Measurements from ENCODE around the gene SOX18.

SOX18 gene

GRCh38 chr20:64051561-64052325 lies 2.3 kb upstream of the SOX18 start:
- DNase-seq (ENCODE audit: low read depth) = no peak

- no peak for DNase-seq (ENCODE audit: low read depth)
Observed at GRCh38 chr20:64051033-64051452, 1.6 kb upstream of the SOX18 start.

- DNase-seq (ENCODE audit: low read depth) = no peak
Observed at GRCh38 chr20:64050261-64051032, 1.0 kb upstream of the SOX18 start.

- DNase-seq (ENCODE audit: low read depth) = no peak
Observed at GRCh38 chr20:64049878-64050260, 430 bp upstream of the SOX18 start.

GRCh38 chr20:64048402-64049044 lies 916 bp downstream of the SOX18 start:
- DNase-seq (ENCODE audit: low read depth) = no peak

GRCh38 chr20:64047968-64048401 lies 1.5 kb downstream of the SOX18 start:
- DNase-seq (ENCODE audit: low read depth) = no peak

- no peak for DNase-seq (ENCODE audit: low read depth)
Observed at GRCh38 chr20:64047046-64047389, 2.4 kb downstream of the SOX18 start.

GRCh38 chr20:64045346-64046011 lies 4.0 kb downstream of the SOX18 start:
- DNase-seq (ENCODE audit: low read depth) = no peak

- DNase-seq (ENCODE audit: low read depth) = no peak
Observed at GRCh38 chr20:64044484-64045247, 4.8 kb downstream of the SOX18 start.

GRCh38 chr20:64043768-64044167 lies 5.7 kb downstream of the SOX18 start:
- DNase-seq (ENCODE audit: low read depth) = no peak

GRCh38 chr20:64042054-64042781 lies 7.2 kb downstream of the SOX18 start:
- DNase-seq (ENCODE audit: low read depth) = no peak

- no peak for DNase-seq (ENCODE audit: low read depth)
Observed at GRCh38 chr20:64041781-64042053, 7.7 kb downstream of the SOX18 start.

- DNase-seq (ENCODE audit: low read depth) = no peak
Observed at GRCh38 chr20:64041040-64041780, 8.2 kb downstream of the SOX18 start.

- no peak for DNase-seq (ENCODE audit: low read depth)
Observed at GRCh38 chr20:64040231-64041039, 9.0 kb downstream of the SOX18 start.

GRCh38 chr20:64039293-64040160 lies 9.9 kb downstream of the SOX18 start:
- no peak for DNase-seq (ENCODE audit: low read depth)

GRCh38 chr20:64038565-64039292 lies 10.7 kb downstream of the SOX18 start:
- DNase-seq (ENCODE audit: low read depth) = no peak

GRCh38 chr20:64038224-64038564 lies 11.2 kb downstream of the SOX18 start:
- no peak for DNase-seq (ENCODE audit: low read depth)

All from HS-27A (cell line).